Ramos (cell line): ENCODE results near the gene PHF2.

Experiments
- in situ Hi-C: fragments of 300-500 bp; cut with MboI; formaldehyde crosslinking; loops from one replicate; pipeline ENCODE4 v1.14.3; 2022; ENCODE audit warnings: low sequenced_read_pairs; ENCODE audit not compliant: unreplicated experiment

Gene PHF2

DNA sequence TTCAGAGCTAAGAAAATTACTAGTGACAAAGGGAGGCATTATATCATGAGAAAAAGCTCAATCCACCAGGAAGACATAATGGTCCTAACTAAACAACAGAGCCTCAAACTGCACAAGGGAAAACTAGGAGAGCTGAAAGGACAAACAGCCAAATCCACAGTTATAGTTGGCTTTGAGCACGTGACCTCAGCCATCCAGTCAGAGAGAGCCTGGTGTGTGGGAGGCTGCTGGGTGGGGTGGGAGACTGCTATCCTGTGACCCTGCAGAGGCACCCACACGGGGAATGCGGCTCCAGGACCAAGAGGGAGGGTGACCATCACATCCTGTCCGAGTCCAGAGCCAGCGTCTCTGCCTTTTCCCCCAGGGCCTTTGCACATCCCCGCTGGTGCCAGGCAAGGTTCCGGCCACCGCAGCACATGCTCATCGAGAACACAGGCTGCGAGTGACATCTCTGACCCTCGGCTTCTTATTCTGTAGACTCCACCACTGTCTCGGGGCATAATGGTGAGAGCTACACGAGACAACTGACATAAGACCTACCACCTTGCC, 145.1 kb downstream of the PHF2 start:
- in situ Hi-C loops: no loop called here

DNA sequence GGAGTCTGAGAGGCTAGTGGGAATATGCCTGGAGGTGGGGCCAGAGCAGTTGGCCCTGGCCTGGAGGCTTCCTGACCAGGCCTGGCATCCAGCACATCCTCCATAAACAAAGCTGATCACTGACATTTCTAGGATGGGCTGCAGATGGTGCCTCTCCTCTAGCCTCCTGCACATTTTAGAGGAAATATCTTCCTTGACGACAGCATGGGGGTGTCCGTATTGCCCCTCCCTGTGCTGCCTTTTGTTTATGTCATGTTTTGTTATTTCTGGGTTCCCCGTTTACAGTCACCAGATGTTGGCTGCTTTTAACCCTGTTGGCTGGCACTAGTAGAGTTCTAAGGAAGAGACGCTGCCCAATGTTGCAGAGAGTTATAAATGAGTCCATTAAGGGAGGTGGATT, 148.5 kb downstream of the PHF2 start:
- in situ Hi-C loops: no loop called here

DNA sequence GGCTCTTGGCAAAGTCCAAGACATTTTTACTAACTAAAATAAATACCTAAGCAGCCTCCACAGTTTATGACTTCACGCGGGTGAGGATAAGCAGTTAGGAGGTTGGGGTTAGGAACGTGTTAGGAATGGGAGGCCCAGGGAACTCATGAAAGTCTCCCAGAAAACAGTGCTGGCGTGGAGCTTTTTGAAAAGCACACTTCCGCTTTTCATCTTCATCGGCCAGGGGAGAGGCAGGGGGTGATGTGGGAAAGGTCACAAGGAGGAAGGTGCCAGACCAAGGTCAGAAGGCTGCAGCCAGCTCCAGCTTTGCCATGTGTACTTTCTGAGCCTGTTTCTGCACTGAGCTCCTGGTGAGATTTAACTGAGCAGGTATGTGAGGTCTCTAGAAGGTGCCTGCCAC, 149.0 kb downstream of the PHF2 start:
- in situ Hi-C loops: no loop called here

DNA sequence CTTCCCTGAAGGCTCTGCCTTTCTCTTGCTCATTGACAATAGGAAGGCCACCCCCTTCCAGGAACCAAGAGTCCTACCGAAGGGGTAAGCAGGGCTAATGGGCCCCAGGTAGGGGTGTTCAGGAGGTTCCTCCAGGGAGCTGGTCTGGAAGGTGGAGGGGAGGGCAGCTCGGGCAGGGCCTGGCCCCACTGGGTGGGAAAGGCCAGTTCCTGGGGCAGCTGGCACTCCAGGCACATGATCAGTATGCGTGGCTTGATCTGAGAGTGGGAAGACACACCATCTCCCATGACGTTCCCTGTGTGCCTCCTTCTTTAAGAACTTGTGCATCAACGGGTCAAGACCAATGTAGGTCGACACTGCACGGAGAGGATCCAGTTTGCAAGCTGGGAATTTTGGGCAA, 149.8 kb downstream of the PHF2 start:
- in situ Hi-C loops: no loop called here
